Renal cortex interstitium (tissue), 11 donors: ENCODE data around the gene FTCD. TPM values are rescaled to one million over a fixed set of nuclear protein-coding genes. Genes with fewer than 3 reads are reported as not detected.

Experiments
- DNase-seq, 11 donors: peaks; one replicate each; pipeline ENCODE4 v3.0.0-alpha.2; 2013; ENCODE audit warnings: low read depth in 9 of 11, low spot score in 4 of 11; ENCODE audit errors: extremely low read depth in 1 of 11
- polyA plus RNA-seq, 3 donors: library from polyadenylated mRNA; unstranded; fragments of 120-200 nt; gene quantifications; one replicate each; pipeline ENCODE4 v1.2.1, GENCODE V29; 2013; ENCODE audit not compliant: insufficient read length in 3 of 3

Gene FTCD
- polyA plus RNA-seq, 3 donors = 25.4 to 49.8 (median 39.2) TPM

GRCh38 chr21:46129846-46130651 lies 25.3 kb downstream of the FTCD start:
- no peak for DNase-seq

GRCh38 chr21:46128933-46129571 lies 26.3 kb downstream of the FTCD start:
- no peak for DNase-seq

GRCh38 chr21:46128106-46128932 lies 27.1 kb downstream of the FTCD start:
- peak in 2 of 11 donors; percentile 31 to 35 for DNase-seq

GRCh38 chr21:46127239-46128105 lies 27.9 kb downstream of the FTCD start:
- no peak for DNase-seq

- DNase-seq = no peak
These were observed 28.8 kb downstream of the FTCD start for GRCh38 chr21:46126309-46127238.

GRCh38 chr21:46125846-46126301 lies 29.5 kb downstream of the FTCD start:
- DNase-seq = no peak

- no peak for DNase-seq
These were observed 30.2 kb downstream of the FTCD start for GRCh38 chr21:46124926-46125845.

GRCh38 chr21:46124083-46124925 lies 31.1 kb downstream of the FTCD start:
- no peak for DNase-seq

GRCh38 chr21:46122758-46123683 lies 32.4 kb downstream of the FTCD start:
- no peak for DNase-seq

GRCh38 chr21:46122237-46122671 lies 33.1 kb downstream of the FTCD start:
- DNase-seq = no peak

GRCh38 chr21:46121286-46122221 lies 33.8 kb downstream of the FTCD start:
- no peak for DNase-seq

- no peak for DNase-seq
These were observed 34.8 kb downstream of the FTCD start for GRCh38 chr21:46120301-46121285.
